Mesenchymal stem cell (in vitro differentiated cells and primary cell): ENCODE results near the gene DNASE1L1.

Source experiments
- DNase-seq: peaks from one replicate; pipeline ENCODE4 v3.0.0-alpha.2; 2013
- H2AFZ ChIP-seq: one replicate; pipeline ENCODE4 v1.6.1; 2013; ENCODE audit warnings: low read depth, mild to moderate bottlenecking, control low read depth, inconsistent platforms, low read length, moderate library complexity
- H2AK5ac ChIP-seq: 2 replicates; pipeline ENCODE4 v1.6.1; 2013; ENCODE audit warnings: low read length, moderate library complexity, mild to moderate bottlenecking, inconsistent platforms; ENCODE audit not compliant: severe bottlenecking
- H2BK120ac ChIP-seq: one replicate; pipeline ENCODE4 v1.6.1; 2013; ENCODE audit warnings: low read depth, mild to moderate bottlenecking, inconsistent platforms, low read length, moderate library complexity
- H2BK12ac ChIP-seq, 2 experiments: one replicate each; pipeline ENCODE4 v1.6.1; 2013; ENCODE audit warnings: inconsistent platforms in 2 of 2, low read length in 2 of 2, mild to moderate bottlenecking in 2 of 2, moderate library complexity in 2 of 2, control low read depth in 1 of 2
- H2BK15ac ChIP-seq: one replicate; pipeline ENCODE4 v1.6.1; 2013; ENCODE audit warnings: mild to moderate bottlenecking, low read depth, inconsistent platforms; ENCODE audit not compliant: poor library complexity, severe bottlenecking
- H2BK5ac ChIP-seq: 2 replicates; pipeline ENCODE4 v1.6.1; 2013; ENCODE audit warnings: low read depth, mild to moderate bottlenecking, low read length, control low read depth, inconsistent platforms; ENCODE audit not compliant: poor library complexity, severe bottlenecking
- H3K14ac ChIP-seq, 2 experiments: one replicate each; pipeline ENCODE4 v1.6.1; 2013; ENCODE audit warnings: inconsistent platforms in 2 of 2, low read length in 2 of 2, control low read depth in 1 of 2, mild to moderate bottlenecking in 1 of 2, moderate library complexity in 1 of 2
- H3K18ac ChIP-seq, 2 experiments: one replicate each; pipeline ENCODE4 v1.6.1; 2013; ENCODE audit warnings: inconsistent platforms in 2 of 2, low read length in 2 of 2, control low read depth in 1 of 2, low read depth in 1 of 2, mild to moderate bottlenecking in 1 of 2
- H3K23ac ChIP-seq, 2 experiments: one replicate each; pipeline ENCODE4 v1.6.1; 2013; ENCODE audit warnings: inconsistent platforms in 2 of 2, low read length in 2 of 2, mild to moderate bottlenecking in 2 of 2, moderate library complexity in 2 of 2, control low read depth in 1 of 2
- H3K27ac ChIP-seq: 2 replicates; pipeline ENCODE4 v1.5.1; 2013; ENCODE audit warnings: mild to moderate bottlenecking, moderate library complexity, low read length, control low read depth, inconsistent platforms; ENCODE audit not compliant: poor library complexity, severe bottlenecking
- H3K27me3 ChIP-seq, 2 experiments: 2 replicates each; pipeline versions ENCODE4 v1.6.1 to v1.7.0; 2013; ENCODE audit warnings: low read length in 2 of 2, mild to moderate bottlenecking in 2 of 2, moderate library complexity in 2 of 2, control low read depth in 1 of 2, inconsistent platforms in 1 of 2; ENCODE audit not compliant: control insufficient read depth in 1 of 2, insufficient read depth in 1 of 2
- H3K36me3 ChIP-seq, 2 experiments: 2 replicates each; pipeline versions ENCODE4 v1.6.1 to v1.7.0; 2013; ENCODE audit warnings: low read length in 2 of 2, control low read depth in 1 of 2, inconsistent platforms in 1 of 2, low read depth in 1 of 2, mild to moderate bottlenecking in 1 of 2; ENCODE audit not compliant: insufficient read depth in 2 of 2, control insufficient read depth in 1 of 2
- H3K4ac ChIP-seq, 2 experiments: one replicate each; pipeline ENCODE4 v1.6.1; 2013; ENCODE audit warnings: inconsistent platforms in 2 of 2, low read length in 2 of 2, mild to moderate bottlenecking in 2 of 2, moderate library complexity in 2 of 2, control low read depth in 1 of 2, low read depth in 1 of 2
- H3K4me1 ChIP-seq: 2 replicates; pipeline ENCODE4 v1.6.1; 2013; ENCODE audit warnings: low read depth, low read length, control low read depth; ENCODE audit not compliant: control insufficient read depth, insufficient read depth
- H3K4me2 ChIP-seq: 2 replicates; pipeline ENCODE4 v1.6.1; 2013; ENCODE audit warnings: low read length, mild to moderate bottlenecking, inconsistent platforms; ENCODE audit not compliant: poor library complexity, severe bottlenecking
- H3K4me3 ChIP-seq, 2 experiments: 2 replicates each; pipeline versions ENCODE4 v1.5.1 to v1.7.0; 2013; ENCODE audit warnings: low read length in 2 of 2, mild to moderate bottlenecking in 2 of 2, control low read depth in 1 of 2, low read depth in 1 of 2; ENCODE audit not compliant: insufficient read depth in 1 of 2
- H3K79me1 ChIP-seq: replicated peaks from 2 replicates; pipeline ENCODE4 v1.6.1; 2013; ENCODE audit warnings: mild to moderate bottlenecking, control low read depth, low read length, inconsistent platforms; ENCODE audit not compliant: poor library complexity, severe bottlenecking
- H3K9ac ChIP-seq: 2 replicates; pipeline ENCODE4 v1.7.0; 2013; ENCODE audit warnings: mild to moderate bottlenecking, low read length, moderate library complexity
- H3K9me3 ChIP-seq: 2 replicates; pipeline ENCODE4 v1.7.0; 2013; ENCODE audit warnings: mild to moderate bottlenecking, low read length; ENCODE audit not compliant: control insufficient read depth
- H4K8ac ChIP-seq: one replicate; pipeline ENCODE4 v1.6.1; 2013; ENCODE audit warnings: inconsistent platforms, mild to moderate bottlenecking, low read length, moderate library complexity
- H4K91ac ChIP-seq: one replicate; pipeline ENCODE4 v1.6.1; 2013; ENCODE audit warnings: mild to moderate bottlenecking, low read length, inconsistent platforms
- WGBS: methylation state at CpG from one replicate; pipeline ENCODE4 v1.1.7; 2013; ENCODE audit warnings: mixed read lengths; 5-methylcytosine and 5-hydroxymethylcytosine counted together

Gene DNASE1L1

GRCh38 chrX:154371789-154372300, 37.2 kb downstream of the DNASE1L1 start:
- peak overlapping the region; percentile 88 for H3K27ac ChIP-seq
- H3K4ac ChIP-seq: peak overlapping the region; percentile 49 to 51
- H2BK5ac ChIP-seq: peak overlapping the region; percentile 86
- H3K4me3 ChIP-seq: peak overlapping the region; percentile 55 to 67
- H3K9me3 ChIP-seq: no peaks in the 10 kb centered on the region
- no peak overlapping the region for H4K8ac ChIP-seq
- peak overlapping the region; percentile 68 for H4K91ac ChIP-seq
- peaks cover 29% of the 10 kb centered on the region for H3K4me1 ChIP-seq
- no peak overlapping the region for H3K23ac ChIP-seq
- peak overlapping the region; percentile 75 to 76 for H3K18ac ChIP-seq
- WGBS: 31% methylated on average over 17 of the region's 43 CpGs
- no peak for DNase-seq
- peak overlapping the region; percentile 67 for H2BK15ac ChIP-seq
- H3K4me2 ChIP-seq: peak overlapping the region; percentile 53
- H3K79me1 ChIP-seq: peaks cover under 1% of the 10 kb centered on the region
- H2AFZ ChIP-seq: no peak overlapping the region
- H2BK12ac ChIP-seq: peak overlapping the region in 1 of 2 experiments; percentile 24
- no peaks in the 10 kb centered on the region for H3K27me3 ChIP-seq
- H2AK5ac ChIP-seq: no peak overlapping the region
- H3K36me3 ChIP-seq: peaks cover 8 to 26% of the 10 kb centered on the region in 2 experiments
- peak overlapping the region; percentile 36 for H3K9ac ChIP-seq
- H3K14ac ChIP-seq: peak overlapping the region in 1 of 2 experiments; percentile 68
- peak overlapping the region; percentile 79 for H2BK120ac ChIP-seq

- H3K4me3 ChIP-seq: peak overlapping the region; percentile 73 to 91
- peak overlapping the region in 1 of 2 experiments; percentile 86 for H2BK12ac ChIP-seq
- peak overlapping the region; percentile 73 for H4K91ac ChIP-seq
- DNase-seq: peak; percentile 93
- no peak overlapping the region for H2AK5ac ChIP-seq
- H3K23ac ChIP-seq: peak overlapping the region in 1 of 2 experiments; percentile 34
- under 1% methylated on average over 40 of the region's 77 CpGs for WGBS
- peak overlapping the region; percentile 79 for H2BK120ac ChIP-seq
- no peaks in the 10 kb centered on the region for H3K79me1 ChIP-seq
- H2AFZ ChIP-seq: no peak overlapping the region
- H2BK5ac ChIP-seq: peak overlapping the region; percentile 86
- peak overlapping the region in 1 of 2 experiments; percentile 53 for H3K14ac ChIP-seq
- peak overlapping the region; percentile 67 for H2BK15ac ChIP-seq
- H3K4me2 ChIP-seq: peak overlapping the region; percentile 53
- H3K9me3 ChIP-seq: no peaks in the 10 kb centered on the region
- H3K4me1 ChIP-seq: peaks cover 35% of the 10 kb centered on the region
- peaks cover 15 to 33% of the 10 kb centered on the region in 2 experiments for H3K36me3 ChIP-seq
- H3K9ac ChIP-seq: peak overlapping the region; percentile 98
- H4K8ac ChIP-seq: peak overlapping the region; percentile 54
- peak overlapping the region; percentile 80 for H3K27ac ChIP-seq
- H3K4ac ChIP-seq: peak overlapping the region in 1 of 2 experiments; percentile 73
- no peaks in the 10 kb centered on the region for H3K27me3 ChIP-seq
- peak overlapping the region; percentile 92 to 98 for H3K18ac ChIP-seq
Observed at GRCh38 chrX:154371017-154371788, 37.9 kb downstream of the DNASE1L1 start.

GRCh38 chrX:154370300-154371016, 38.6 kb downstream of the DNASE1L1 start:
- Histone ChIP-seq H3K36me3 (peaks cover 22 to 40% of the 10 kb centered on the region in 2 experiments), H3K4me3 (peak overlapping the region; percentile 73 to 91), H3K9me3 (no peaks in the 10 kb centered on the region), H3K4me1 (peaks cover 41% of the 10 kb centered on the region), H4K91ac (peak overlapping the region; percentile 97), H4K8ac (peak overlapping the region; percentile 89), H3K14ac (peak overlapping the region in 1 of 2 experiments; percentile 75), H2AFZ (no peak overlapping the region), H3K4ac (peak overlapping the region; percentile 97 to 98), H2AK5ac (no peak overlapping the region), H3K79me1 (no peaks in the 10 kb centered on the region), H3K23ac (peak overlapping the region in 1 of 2 experiments; percentile 59), H3K27me3 (no peaks in the 10 kb centered on the region), H2BK120ac (peak overlapping the region; percentile 79), H2BK5ac (peak overlapping the region; percentile 82), H2BK12ac (peak overlapping the region in 1 of 2 experiments; percentile 42), H3K27ac (peak overlapping the region; percentile 100), H3K9ac (peak overlapping the region; percentile 98), H2BK15ac (peak overlapping the region; percentile 67), H3K4me2 (peak overlapping the region; percentile 89), H3K18ac (peak overlapping the region; percentile 92 to 98)
- DNase-seq: no peak
- WGBS: 0% methylated on average over 14 of the region's 63 CpGs
